OCI-LY7 (cell line): ENCODE data around the gene DYNC2H1. TPM values are rescaled to one million over a fixed set of nuclear protein-coding genes. Genes with fewer than 3 reads are reported as not detected.

Source experiments
- BruUV-seq: library from RNA; stranded (reverse); fragments of 400-500 nt; replicated peaks from 2 replicates; lab custom pipeline; 2021; lab: Mats Ljungman, UMichigan
- CTCF ChIA-PET: fragments of 300-600 bp; sonication (Branson Sonifier 250); formaldehyde crosslinking; loops from one replicate; lab custom pipeline; 2022; ENCODE audit warnings: antibody characterized with exemption; ENCODE audit not compliant: unreplicated experiment; lab: Charles Lee
- POLR2A ChIA-PET: fragments of 300-600 bp; sonication (Branson Sonifier 250); formaldehyde crosslinking; loops from one replicate; lab custom pipeline; 2022; ENCODE audit warnings: antibody characterized with exemption; lab: Charles Lee
- DNase-seq: peaks from one replicate; pipeline ENCODE4 v3.0.0-alpha.2; 2015; ENCODE audit warnings: low spot score
- H2AFZ ChIP-seq: fragments of 200-600 bp; sonication (generic), shearing (Covaris generic); 2 replicates; pipeline ENCODE4 v1.6.1; 2014; ENCODE audit warnings: mild to moderate bottlenecking, antibody characterized with exemption, low read length, moderate library complexity
- H3K27ac ChIP-seq: fragments of 200-600 bp; sonication (generic); 2 replicates; pipeline ENCODE4 v1.5.1; 2014; ENCODE audit warnings: mixed run types, low read depth, mild to moderate bottlenecking, moderate library complexity, low read length, inconsistent platforms; ENCODE audit not compliant: poor library complexity, severe bottlenecking
- H3K36me3 ChIP-seq: fragments of 200-600 bp; sonication (generic); 2 replicates; pipeline ENCODE4 v1.6.1; 2014; ENCODE audit warnings: mild to moderate bottlenecking, antibody characterized with exemption, low read length, moderate library complexity, mixed read lengths; ENCODE audit not compliant: insufficient read depth
- H3K4me1 ChIP-seq: fragments of 200-600 bp; sonication (generic); 2 replicates; pipeline ENCODE4 v1.5.1; 2014; ENCODE audit warnings: mild to moderate bottlenecking, low read length; ENCODE audit not compliant: insufficient read depth, poor library complexity, severe bottlenecking
- H3K4me2 ChIP-seq: fragments of 200-600 bp; sonication (generic); 2 replicates; pipeline ENCODE4 v1.6.1; 2014; ENCODE audit warnings: mild to moderate bottlenecking, low read length
- H3K4me3 ChIP-seq: fragments of 200-600 bp; sonication (generic); 2 replicates; pipeline ENCODE4 v1.5.1; 2014; ENCODE audit warnings: mild to moderate bottlenecking, low read depth, low read length; ENCODE audit not compliant: poor library complexity, severe bottlenecking
- H3K79me2 ChIP-seq: fragments of 200-600 bp; sonication (generic); 2 replicates; pipeline ENCODE4 v1.6.1; 2016; ENCODE audit warnings: low read depth, mild to moderate bottlenecking, low read length, moderate library complexity, mixed read lengths; ENCODE audit not compliant: insufficient read depth
- H3K9me2 ChIP-seq: fragments of 200-600 bp; sonication (generic); 2 replicates; pipeline ENCODE4 v1.6.1; 2016; ENCODE audit warnings: mild to moderate bottlenecking, low read length, mixed read lengths; ENCODE audit not compliant: insufficient read depth
- H3K9me3 ChIP-seq: fragments of 200-600 bp; sonication (generic); 2 replicates; pipeline ENCODE4 v1.6.1; 2014; ENCODE audit warnings: mild to moderate bottlenecking, mixed run types, low read length, mixed read lengths
- H4K20me1 ChIP-seq: fragments of 200-600 bp; sonication (generic); 2 replicates; pipeline ENCODE4 v1.6.1; 2014; ENCODE audit warnings: mild to moderate bottlenecking, antibody characterized with exemption, low read length, moderate library complexity, mixed read lengths; ENCODE audit not compliant: insufficient read depth
- CTCF ChIP-seq: fragments of 200-600 bp; sonication (generic); conservative IDR thresholded peaks from 2 replicates; pipeline ENCODE4 v1.5.1; 2014; ENCODE audit warnings: mild to moderate bottlenecking, antibody characterized with exemption, low read length, moderate library complexity, mixed read lengths
- EZH2phosphoT487 ChIP-seq: fragments of 200-600 bp; sonication (generic); IDR thresholded peaks from 2 replicates; pipeline ENCODE4 v1.6.1; 2018; ENCODE audit warnings: low read depth, borderline replicate concordance, mild to moderate bottlenecking, mixed run types, antibody characterized with exemption, low read length, moderate library complexity, mixed read lengths
- intact Hi-C: fragments of 100-400 bp; cut with micrococcal nuclease; formaldehyde crosslinking; loops from one replicate; pipeline ENCODE4 v1.10.0; 2022; ENCODE audit not compliant: unreplicated experiment
- total RNA-seq, 2 experiments: library from RNA; depleted of rRNA in 1 of 2; stranded (reverse); fragments of >200 nt in 1 of 2; shearing (Covaris generic) in 1 of 2; gene quantifications; 2 replicates each; pipeline ENCODE4 v1.2.3, GENCODE V29; 2014 to 2022

The DYNC2H1 gene
- total RNA-seq, 2 experiments from 2014 or later, result 0.44 to 1.1 TPM

GRCh38 chr11:103295704-103296103, 186.5 kb downstream of the DYNC2H1 start:
- intact Hi-C loops, result no loop called here
- BruUV-seq, result no TSS peak
- DNase-seq, result peak; percentile 27
- Histone ChIP-seq H3K79me2 (no peaks in the 10 kb centered on the region), H4K20me1 (no peaks in the 10 kb centered on the region), H3K36me3 (no peaks in the 10 kb centered on the region), H3K4me2 (no peak overlapping the region), H3K4me3 (no peak overlapping the region), H2AFZ (no peak overlapping the region), H3K4me1 (no peaks in the 10 kb centered on the region), H3K9me2 (no peaks in the 10 kb centered on the region), H3K27ac (no peak overlapping the region), H3K9me3 (no peaks in the 10 kb centered on the region)
- TF ChIP-seq EZH2phosphoT487, result no peak
- TF ChIP-seq CTCF, result no peak
- ChIA-PET POLR2A (no interaction called here), CTCF (no interaction called here)

DNA sequence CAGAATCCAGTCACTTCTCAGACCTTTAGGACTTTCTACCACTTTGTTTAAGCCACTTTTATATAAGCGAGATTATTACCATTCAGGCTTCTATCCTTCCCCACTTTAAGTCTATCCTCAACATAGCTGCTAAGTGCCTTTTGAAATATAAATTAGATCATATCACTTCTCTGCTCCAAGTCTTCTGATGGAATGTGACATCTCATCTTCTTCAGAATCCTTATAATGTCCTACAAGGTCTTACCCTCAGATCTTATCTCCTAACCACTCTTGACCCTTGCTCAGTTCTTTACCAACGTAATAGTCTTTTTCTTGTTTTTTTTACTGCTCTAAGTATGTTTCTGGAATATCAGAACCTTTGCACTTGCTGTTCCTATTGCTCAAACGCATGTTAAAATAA, 188.7 kb downstream of the DYNC2H1 start:
- H3K27ac ChIP-seq, result no peak overlapping the region
- H3K36me3 ChIP-seq, result no peaks in the 10 kb centered on the region
- intact Hi-C loops, result no loop called here
- DNase-seq, result no peak
- no peak overlapping the region for H3K4me2 ChIP-seq
- H4K20me1 ChIP-seq, result no peaks in the 10 kb centered on the region
- H3K79me2 ChIP-seq, result no peaks in the 10 kb centered on the region
- no peaks in the 10 kb centered on the region for H3K9me2 ChIP-seq
- H3K9me3 ChIP-seq, result 0 out of 2 replicates have a peak, but pooled peaks cover 4% of the 10 kb centered on the region
- POLR2A ChIA-PET, result interaction anchor here (1.2 kb wide), 1 partner anchor 14 kb away, joined by 7 read pairs; no protein-coding TSS in a partner anchor
- no TSS peak for BruUV-seq
- CTCF ChIA-PET, result no interaction called here
- no peak overlapping the region for H2AFZ ChIP-seq
- TF ChIP-seq EZH2phosphoT487 (no peak), CTCF (no peak)
- H3K4me3 ChIP-seq, result no peak overlapping the region
- H3K4me1 ChIP-seq, result no peaks in the 10 kb centered on the region

DNA sequence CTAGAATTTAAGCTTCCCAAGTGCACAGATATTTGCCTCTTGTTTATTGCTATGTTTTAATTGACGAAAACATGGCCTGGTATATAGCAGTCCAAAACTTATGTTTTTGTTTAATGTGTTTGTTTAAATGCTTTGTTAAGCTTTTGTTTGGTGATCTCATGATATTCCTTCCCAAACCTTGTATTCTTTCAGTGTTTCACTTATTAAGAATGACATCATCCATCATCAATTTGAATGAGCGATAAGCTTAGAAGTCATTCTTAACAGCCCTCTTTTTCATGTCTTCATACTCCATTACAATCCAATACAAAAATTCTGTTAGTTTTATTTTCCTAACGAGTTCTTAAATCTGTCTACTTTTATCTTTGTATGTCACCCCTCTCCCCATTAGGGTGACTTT, 206.0 kb downstream of the DYNC2H1 start:
- ChIA-PET POLR2A (interaction anchor here (0.7 kb wide), 2 partner anchors 33 to 79 kb away, joined by 3 read pairs; no protein-coding TSS in a partner anchor), CTCF (no interaction called here)
- Histone ChIP-seq H4K20me1 (no peaks in the 10 kb centered on the region), H3K4me3 (no peak overlapping the region), H3K79me2 (no peaks in the 10 kb centered on the region), H3K9me2 (no peaks in the 10 kb centered on the region), H3K4me2 (no peak overlapping the region), H2AFZ (no peak overlapping the region), H3K27ac (no peak overlapping the region), H3K4me1 (no peaks in the 10 kb centered on the region), H3K36me3 (no peaks in the 10 kb centered on the region), H3K9me3 (no peaks in the 10 kb centered on the region)
- DNase-seq, result no peak
- TF ChIP-seq EZH2phosphoT487, result no peak
- no TSS peak for BruUV-seq
- intact Hi-C loops, result no loop called here
